Measurements from ENCODE around the gene INSIG2. TPM values are rescaled to one million over a fixed set of nuclear protein-coding genes. Genes with fewer than 3 reads are reported as not detected.

The INSIG2 gene
- total and polyA plus RNA-seq, 4 donors = 16.4 to 40.6 (median 22.9) TPM

- no peak for DNase-seq
- WGBS, 2 donors = 46 to 67% methylated on average over 3 of the region's 3 CpGs
- Histone ChIP-seq H3K27me3 (ENCODE audit: control insufficient read depth in 3 of 3, insufficient read depth in 3 of 3, low read length in 2 of 3) (no peaks in the 10 kb centered on the region), H3K36me3 (ENCODE audit: control insufficient read depth in 4 of 4, insufficient read depth in 4 of 4, low read length in 4 of 4) (peaks cover 0 to 6% (median 4%) of the 10 kb centered on the region in 4 donors), H3K9ac (ENCODE audit: insufficient read depth in 1 of 2, low read length in 2 of 2) (no peak overlapping the region), H3K9me3 (ENCODE audit: control insufficient read depth in 4 of 4, insufficient read depth in 3 of 4, low read length in 3 of 4) (no peaks in the 10 kb centered on the region), H3K4me3 (no peak overlapping the region), H3K4me1 (ENCODE audit: control insufficient read depth in 5 of 5, insufficient read depth in 5 of 5, low read length in 5 of 5) (no peaks in the 10 kb centered on the region), H3K27ac (ENCODE audit: low read depth in 1 of 2, low read length in 1 of 2) (no peak overlapping the region)
- TF ChIP-seq, protein P1, sequence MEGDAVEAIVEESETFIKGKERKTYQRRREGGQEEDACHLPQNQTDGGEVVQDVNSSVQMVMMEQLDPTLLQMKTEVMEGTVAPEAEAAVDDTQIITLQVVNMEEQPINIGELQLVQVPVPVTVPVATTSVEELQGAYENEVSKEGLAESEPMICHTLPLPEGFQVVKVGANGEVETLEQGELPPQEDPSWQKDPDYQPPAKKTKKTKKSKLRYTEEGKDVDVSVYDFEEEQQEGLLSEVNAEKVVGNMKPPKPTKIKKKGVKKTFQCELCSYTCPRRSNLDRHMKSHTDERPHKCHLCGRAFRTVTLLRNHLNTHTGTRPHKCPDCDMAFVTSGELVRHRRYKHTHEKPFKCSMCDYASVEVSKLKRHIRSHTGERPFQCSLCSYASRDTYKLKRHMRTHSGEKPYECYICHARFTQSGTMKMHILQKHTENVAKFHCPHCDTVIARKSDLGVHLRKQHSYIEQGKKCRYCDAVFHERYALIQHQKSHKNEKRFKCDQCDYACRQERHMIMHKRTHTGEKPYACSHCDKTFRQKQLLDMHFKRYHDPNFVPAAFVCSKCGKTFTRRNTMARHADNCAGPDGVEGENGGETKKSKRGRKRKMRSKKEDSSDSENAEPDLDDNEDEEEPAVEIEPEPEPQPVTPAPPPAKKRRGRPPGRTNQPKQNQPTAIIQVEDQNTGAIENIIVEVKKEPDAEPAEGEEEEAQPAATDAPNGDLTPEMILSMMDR (IDR thresholded peaks at IDR 0.05; ENCODE audit: control extremely low read depth, extremely low read depth) = no peak
- no peak for ATAC-seq (ENCODE audit: insufficient read depth, low FRiP score)
Measured at GRCh38 chr2:118106926-118107325, 18.7 kb downstream of the INSIG2 start.

GRCh38 chr2:118110310-118110709, 22.0 kb downstream of the INSIG2 start:
- Histone ChIP-seq H3K27me3 (ENCODE audit: control insufficient read depth in 3 of 3, insufficient read depth in 3 of 3, low read length in 2 of 3) (no peaks in the 10 kb centered on the region), H3K4me1 (ENCODE audit: control insufficient read depth in 5 of 5, insufficient read depth in 5 of 5, low read length in 5 of 5) (peaks cover 0 to 3% (median 0%) of the 10 kb centered on the region in 5 donors), H3K9me3 (ENCODE audit: control insufficient read depth in 4 of 4, insufficient read depth in 3 of 4, low read length in 3 of 4) (no peaks in the 10 kb centered on the region), H3K9ac (ENCODE audit: insufficient read depth in 1 of 2, low read length in 2 of 2) (no peak overlapping the region), H3K27ac (ENCODE audit: low read depth in 1 of 2, low read length in 1 of 2) (no peak overlapping the region), H3K36me3 (ENCODE audit: control insufficient read depth in 4 of 4, insufficient read depth in 4 of 4, low read length in 4 of 4) (peaks cover 0 to 6% (median 4%) of the 10 kb centered on the region in 4 donors), H3K4me3 (no peak overlapping the region)
- TF ChIP-seq, protein P1 (IDR thresholded peaks at IDR 0.05; ENCODE audit: control extremely low read depth, extremely low read depth) = no peak
- ATAC-seq (ENCODE audit: insufficient read depth, low FRiP score) (no peak), DNase-seq (no peak)
- 97 to 98% methylated on average over 3 of the region's 3 CpGs for WGBS, 2 donors

DNA sequence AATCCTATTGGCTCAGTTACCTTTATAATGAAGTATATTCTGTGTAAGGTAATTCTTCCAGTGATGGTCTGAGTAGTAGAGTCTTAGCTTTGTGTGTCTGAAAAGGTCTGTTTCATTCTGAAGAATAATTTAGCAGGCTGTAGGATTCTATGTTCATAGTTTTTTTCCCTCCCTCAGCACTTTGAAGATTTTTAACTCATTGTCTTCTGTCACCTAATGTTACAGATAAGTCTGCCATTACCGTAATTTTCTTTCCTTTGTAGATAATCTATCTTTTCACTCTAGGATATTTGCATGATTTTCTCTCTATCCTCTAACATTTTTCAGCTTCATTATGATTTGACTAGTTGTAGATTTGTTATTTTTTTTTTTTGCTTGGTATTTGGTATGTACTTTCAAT, 22.7 kb downstream of the INSIG2 start:
- Histone ChIP-seq H3K4me3 (no peak overlapping the region), H3K9me3 (ENCODE audit: control insufficient read depth in 4 of 4, insufficient read depth in 3 of 4, low read length in 3 of 4) (no peaks in the 10 kb centered on the region), H3K4me1 (ENCODE audit: control insufficient read depth in 5 of 5, insufficient read depth in 5 of 5, low read length in 5 of 5) (peaks cover 0 to 3% (median 0%) of the 10 kb centered on the region in 5 donors), H3K27me3 (ENCODE audit: control insufficient read depth in 3 of 3, insufficient read depth in 3 of 3, low read length in 2 of 3) (no peaks in the 10 kb centered on the region), H3K9ac (ENCODE audit: insufficient read depth in 1 of 2, low read length in 2 of 2) (no peak overlapping the region), H3K27ac (ENCODE audit: low read depth in 1 of 2, low read length in 1 of 2) (no peak overlapping the region), H3K36me3 (ENCODE audit: control insufficient read depth in 4 of 4, insufficient read depth in 4 of 4, low read length in 4 of 4) (peaks cover 0 to 6% (median 4%) of the 10 kb centered on the region in 4 donors)
- DNase-seq = no peak
- 97 to 100% methylated on average over 1 of the region's 1 CpG for WGBS, 2 donors
- no peak for ATAC-seq (ENCODE audit: insufficient read depth, low FRiP score)
- TF ChIP-seq, protein P1 (IDR thresholded peaks at IDR 0.05; ENCODE audit: control extremely low read depth, extremely low read depth) = no peak

DNA sequence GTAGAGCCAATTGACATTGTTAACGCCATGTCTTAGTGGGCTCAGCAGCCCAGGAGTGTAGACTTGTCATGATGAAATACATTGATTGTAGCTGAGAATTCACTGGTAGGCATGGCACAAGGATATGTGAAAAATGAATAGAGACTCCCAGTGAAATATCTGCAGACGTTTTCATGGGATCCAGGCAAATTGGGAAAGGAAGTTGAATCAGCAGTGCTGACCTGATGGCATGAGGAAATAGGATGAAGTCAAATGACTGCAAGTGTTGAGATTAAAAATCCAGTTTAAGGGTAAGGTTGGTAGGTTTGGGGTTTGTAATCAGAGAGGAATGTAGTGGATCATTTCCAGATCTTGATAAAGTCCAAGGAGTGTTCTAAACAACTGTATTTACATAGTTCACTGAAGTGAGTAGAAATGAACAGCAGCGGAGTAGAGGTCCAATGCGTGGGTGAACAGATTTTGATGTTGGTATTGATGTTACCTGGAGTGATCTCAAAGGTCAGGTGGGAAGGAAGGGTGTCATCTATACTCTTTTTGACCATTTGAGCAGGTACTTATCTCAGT, 24.6 kb downstream of the INSIG2 start:
- Histone ChIP-seq H3K9me3 (ENCODE audit: control insufficient read depth in 4 of 4, insufficient read depth in 3 of 4, low read length in 3 of 4) (no peaks in the 10 kb centered on the region), H3K36me3 (ENCODE audit: control insufficient read depth in 4 of 4, insufficient read depth in 4 of 4, low read length in 4 of 4) (peaks cover 0 to 4% (median 3%) of the 10 kb centered on the region in 4 donors), H3K27ac (ENCODE audit: low read depth in 1 of 2, low read length in 1 of 2) (peak overlapping the region in 1 of 2 donors; percentile 61), H3K9ac (ENCODE audit: insufficient read depth in 1 of 2, low read length in 2 of 2) (no peak overlapping the region), H3K4me1 (ENCODE audit: control insufficient read depth in 5 of 5, insufficient read depth in 5 of 5, low read length in 5 of 5) (peaks cover 0 to 5% (median 0%) of the 10 kb centered on the region in 5 donors), H3K27me3 (ENCODE audit: control insufficient read depth in 3 of 3, insufficient read depth in 3 of 3, low read length in 2 of 3) (no peaks in the 10 kb centered on the region), H3K4me3 (no peak overlapping the region)
- ATAC-seq (ENCODE audit: insufficient read depth, low FRiP score) = peak; percentile 88
- DNase-seq = peak in 1 of 3 donors; percentile 70
- TF ChIP-seq, protein P1 (IDR thresholded peaks at IDR 0.05; ENCODE audit: control extremely low read depth, extremely low read depth) = no peak
- WGBS, 2 donors = 56 to 76% methylated on average over 4 of the region's 4 CpGs
